Measurements from ENCODE around the gene CDH13. TPM values are rescaled to one million over a fixed set of nuclear protein-coding genes. Genes with fewer than 3 reads are reported as not detected.

Gene CDH13
- total and polyA plus RNA-seq, 2 of the 8 experiments (the other 6 are each of a cell fraction or from before 2014, with no cell fraction given), result 2.3 to 2.4 TPM

DNA sequence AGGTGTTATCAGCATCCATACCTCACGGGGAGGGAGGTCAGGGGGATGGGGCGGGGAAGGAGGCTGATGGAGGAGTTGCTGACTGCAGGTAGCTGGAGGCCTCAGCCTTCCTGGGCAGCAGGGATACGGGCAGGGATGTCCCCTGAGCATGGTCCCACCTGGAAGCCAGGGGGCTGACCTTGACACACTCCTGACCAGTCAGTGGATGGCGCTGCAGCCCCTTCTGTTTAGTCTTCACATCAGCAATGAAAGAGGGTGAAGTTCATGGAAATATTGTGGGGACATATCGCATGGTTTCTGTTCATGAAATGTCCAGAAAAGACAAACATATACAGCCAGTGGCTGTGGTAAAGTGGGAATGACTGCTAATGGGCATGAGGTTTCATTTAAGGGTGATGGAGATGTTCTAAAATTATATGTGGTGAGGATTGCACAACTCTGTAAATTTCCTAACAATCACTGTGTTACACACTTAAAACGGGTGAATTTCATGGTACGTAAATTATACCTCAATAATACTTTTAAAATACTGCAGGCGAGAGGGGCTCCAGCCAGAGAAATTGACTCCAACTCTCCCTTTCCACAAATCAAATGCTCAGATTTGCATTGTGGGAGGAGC, 489.6 kb downstream of the CDH13 start:
- H3K23ac ChIP-seq (ENCODE audit: insufficient read length), result no peak overlapping the region
- POLR2A ChIA-PET (ENCODE audit: partially characterized antibody), result no interaction called here
- no peaks in the 10 kb centered on the region for H3K79me2 ChIP-seq (ENCODE audit: control insufficient read depth in 1 of 2, insufficient read depth in 2 of 2, low read length in 2 of 2)
- no peak overlapping the region for H3K27ac ChIP-seq (ENCODE audit: low read depth, low read length)
- H2AK5ac ChIP-seq (ENCODE audit: low read depth, low read length), result no peak overlapping the region
- H3K9ac ChIP-seq (replicated peaks in 1 of 4; ENCODE audit: extremely low read depth in 1 of 4, low read depth in 3 of 4, low read length in 3 of 4), result no peak overlapping the region
- no peaks in the 10 kb centered on the region for H3K79me1 ChIP-seq (ENCODE audit: low read depth, low read length)
- no peak overlapping the region for H2BK5ac ChIP-seq (ENCODE audit: low read depth, low read length)
- H3K4me2 ChIP-seq (ENCODE audit: insufficient read depth in 1 of 2, low read depth in 2 of 2, low read length in 2 of 2), result no peak overlapping the region
- H3K36me3 ChIP-seq (ENCODE audit: control insufficient read depth in 2 of 4, insufficient read depth in 4 of 4, low read length in 3 of 4), result no peaks in the 10 kb centered on the region
- peaks cover 0 to 5% (median 0%) of the 10 kb centered on the region in 4 experiments; a peak in 2 of 7 replicates for H3K27me3 ChIP-seq (replicated peaks in 1 of 4; ENCODE audit: control insufficient read depth in 3 of 4, extremely low read depth in 1 of 4, insufficient read depth in 3 of 4, low read length in 3 of 4)
- no peak for FAIRE-seq
- no peak overlapping the region for H3K56ac ChIP-seq (replicated peaks; ENCODE audit: insufficient read length, low read depth, low read length)
- no peak overlapping the region for H2BK20ac ChIP-seq (ENCODE audit: low read length)
- H3K18ac ChIP-seq (ENCODE audit: extremely low read depth, low read length), result no peak overlapping the region
- H3K23me2 ChIP-seq (ENCODE audit: low read depth, low read length), result peaks cover 2% of the 10 kb centered on the region; the same call in 1 of the 2 replicates
- H4K5ac ChIP-seq (ENCODE audit: insufficient read length, low read depth, low read length), result no peak overlapping the region
- no peak overlapping the region for H3K4me3 ChIP-seq (ENCODE audit: extremely low read depth in 1 of 4, insufficient read depth in 2 of 4, low read depth in 3 of 4, low read length in 4 of 4)
- H3K14ac ChIP-seq (ENCODE audit: insufficient read length), result no peak overlapping the region
- no peak overlapping the region for H4K91ac ChIP-seq (replicated peaks; ENCODE audit: insufficient read length, low read length)
- DNase-seq (ENCODE audit: low read depth in 1 of 2, low spot score in 2 of 2), result no peak
- no peak overlapping the region for H2BK15ac ChIP-seq (ENCODE audit: low read length)
- no peaks in the 10 kb centered on the region for H4K20me1 ChIP-seq (replicated peaks in 1 of 2; ENCODE audit: control insufficient read depth in 1 of 2, insufficient read depth in 2 of 2, low read length in 2 of 2)
- peaks cover 0 to 8% (median 4%) of the 10 kb centered on the region in 4 experiments; a peak in 4 of 7 replicates for H3K4me1 ChIP-seq (replicated peaks in 1 of 4; ENCODE audit: control insufficient read depth in 3 of 4, insufficient read depth in 4 of 4, low read length in 3 of 4)
- H3K9me3 ChIP-seq (ENCODE audit: insufficient read depth in 2 of 2, low read depth in 1 of 2, low read length in 1 of 2), result no peaks in the 10 kb centered on the region
- no peak overlapping the region for H2BK120ac ChIP-seq (replicated peaks; ENCODE audit: low read depth, low read length)
- 85% methylated on average over 6 of the region's 8 CpGs; no CpG with 5 or more reads in 1 of the 2 experiments for WGBS, 2 experiments (ENCODE audit: extremely low coverage in 1 of 2, insufficient coverage in 1 of 2, insufficient read length in 1 of 2, insufficient replicate concordance in 2 of 2, low coverage in 1 of 2, low lambda C conversion rate in 2 of 2, missing lambda C conversion rate in 1 of 2)
- no peak overlapping the region for H2BK12ac ChIP-seq (ENCODE audit: low read depth, low read length)
- CTCF ChIA-PET (ENCODE audit: partially characterized antibody), result interaction anchor here (0.6 to 4.0 kb wide), 14 partner anchors 9 to 614 kb away, joined by 3 to 19 read pairs (median 3); no protein-coding TSS in a partner anchor
- no peak overlapping the region for H2AFZ ChIP-seq (ENCODE audit: low read length)
- H3K4ac ChIP-seq (replicated peaks; ENCODE audit: insufficient read length, low read depth, low read length), result no peak overlapping the region
- H4K8ac ChIP-seq (ENCODE audit: extremely low read depth, insufficient read depth, low read length), result no peak overlapping the region; the same call in 1 of the 2 replicates
- TF ChIP-seq CTCF (IDR thresholded peaks at IDR 0.05; ENCODE audit: control extremely low read depth in 1 of 3, insufficient read depth in 1 of 3, low read depth in 1 of 3, low read length in 3 of 3) (peak; percentile 63 to 73 (median 71)), RAD21 (IDR thresholded peaks at IDR 0.05 in 1 of 2, conservative IDR thresholded peaks at IDR 0.05 in 1 of 2; ENCODE audit: low read depth in 2 of 2, low read length in 2 of 2) (peak; percentile 68 to 80), SIX5 (IDR thresholded peaks at IDR 0.05; ENCODE audit: low read depth, low read length) (no peak)
